Measurements from ENCODE around the gene OFD1.

DNA sequence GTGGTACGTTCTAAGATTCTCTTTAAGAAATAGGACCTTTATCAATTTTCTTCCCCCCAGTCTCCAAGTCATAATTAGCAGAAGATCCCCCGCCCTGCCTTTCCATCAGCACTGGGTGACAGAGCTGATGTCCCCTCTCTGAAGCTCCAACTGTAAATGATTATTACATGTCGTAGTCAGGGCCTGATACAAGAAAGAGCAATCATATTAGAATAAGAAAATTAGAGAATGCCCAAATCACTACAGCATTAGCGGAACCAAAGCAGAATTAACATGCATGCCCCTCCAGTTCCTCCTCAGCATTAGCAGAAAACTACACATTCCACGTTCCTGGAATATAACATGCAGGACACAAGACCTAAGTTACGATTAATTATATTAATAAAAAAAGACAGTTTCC, 81.6 kb downstream of the OFD1 start:
- TF ChIP-seq CTCF (IDR thresholded peaks at IDR 0.05) (no peak), POLR2A (IDR thresholded peaks at IDR 0.05) (no peak)

Data from prostate gland (tissue), 2 donors.